WTC11 (cell line): ENCODE results near the gene TULP3. TPM values are rescaled to one million over a fixed set of nuclear protein-coding genes. Genes with fewer than 3 reads are reported as not detected.

Experiments
- ATAC-seq: fragments of 200-7000 bp; cut with Tn5 transposase; 2 replicates; pipeline ENCODE4 v1.10.0; 2021; ENCODE audit warnings: mild to moderate bottlenecking, moderate library complexity
- CTCF ChIA-PET: fragments of 300-600 bp; sonication (Branson Sonifier 250); formaldehyde crosslinking; loops from one replicate; lab custom pipeline; 2021; ENCODE audit warnings: antibody characterized with exemption; lab: Charles Lee
- POLR2A ChIA-PET: fragments of 350-600 bp; sonication (Branson Sonifier 250); formaldehyde crosslinking; loops from one replicate; lab custom pipeline; 2021; ENCODE audit warnings: antibody characterized with exemption; lab: Charles Lee
- DNase-seq: peaks from one replicate; pipeline ENCODE4 v3.0.0; 2021; ENCODE audit warnings: low spot score
- H3K27ac Mint-ChIP-seq: 2 replicates; pipeline ENCODE4 v1.8.0; 2021; ENCODE audit warnings: mixed read lengths
- H3K27me3 Mint-ChIP-seq: 2 replicates; pipeline ENCODE4 v1.8.0; 2021; ENCODE audit warnings: low read depth, mild to moderate bottlenecking, moderate library complexity, mixed read lengths
- H3K36me3 Mint-ChIP-seq: 2 replicates; pipeline ENCODE4 v1.8.0; 2021; ENCODE audit warnings: mixed read lengths
- H3K4me1 Mint-ChIP-seq: 2 replicates; pipeline ENCODE4 v1.8.0; 2022; ENCODE audit warnings: mixed read lengths
- H3K4me3 Mint-ChIP-seq: 2 replicates; pipeline ENCODE4 v1.8.0; 2021; ENCODE audit warnings: mild to moderate bottlenecking, moderate library complexity, mixed read lengths
- H3K9me3 Mint-ChIP-seq: 2 replicates; pipeline ENCODE4 v1.8.0; 2021; ENCODE audit warnings: mixed read lengths
- ATF1 ChIP-seq: sonication (generic); formaldehyde crosslinking; IDR thresholded peaks from 2 replicates; pipeline ENCODE4 v1.8.1; 2023; ENCODE audit warnings: mild to moderate bottlenecking, moderate library complexity, missing genetic modification reagents
- ATF6 ChIP-seq: sonication (generic); formaldehyde crosslinking; IDR thresholded peaks from 2 replicates; pipeline ENCODE4 v1.8.1; 2023; ENCODE audit warnings: mild to moderate bottlenecking, missing genetic modification reagents
- GRHL2 ChIP-seq: fragments of 250-450 bp; sonication (Bioruptor Pico); IDR thresholded peaks from 2 replicates; pipeline ENCODE4 v1.8.0; 2022; ENCODE audit warnings: mild to moderate bottlenecking, moderate library complexity; ENCODE audit not compliant: insufficient replicate concordance, severe bottlenecking
- HMGXB4 ChIP-seq: sonication (generic); formaldehyde crosslinking; IDR thresholded peaks from 2 replicates; pipeline ENCODE4 v1.8.1; 2023; ENCODE audit warnings: mild to moderate bottlenecking, moderate library complexity, missing genetic modification reagents
- IRF1 ChIP-seq: sonication (generic); formaldehyde crosslinking; IDR thresholded peaks from 2 replicates; pipeline ENCODE4 v1.8.0; 2023; ENCODE audit warnings: missing genetic modification reagents
- JAZF1 ChIP-seq: fragments of 250-450 bp; sonication (Bioruptor Pico); IDR thresholded peaks from 2 replicates; pipeline ENCODE4 v1.9.0; 2021; ENCODE audit warnings: moderate library complexity, mild to moderate bottlenecking, inconsistent platforms
- MAX ChIP-seq: sonication (generic); formaldehyde crosslinking; IDR thresholded peaks from 2 replicates; pipeline ENCODE4 v1.8.0; 2022; ENCODE audit warnings: mild to moderate bottlenecking, missing genetic modification reagents
- NR1H2 ChIP-seq: sonication (generic); formaldehyde crosslinking; IDR thresholded peaks from 2 replicates; pipeline ENCODE4 v1.9.0; 2021; ENCODE audit warnings: mild to moderate bottlenecking, moderate library complexity, missing genetic modification reagents
- OVOL2 ChIP-seq: fragments of 250-450 bp; sonication (Bioruptor Pico); IDR thresholded peaks from 2 replicates; pipeline ENCODE4 v1.9.0; 2021; ENCODE audit warnings: mild to moderate bottlenecking, borderline replicate concordance
- PREB ChIP-seq: sonication (generic); formaldehyde crosslinking; IDR thresholded peaks from 2 replicates; pipeline ENCODE4 v1.8.1; 2022; ENCODE audit warnings: mild to moderate bottlenecking, missing genetic modification reagents, moderate library complexity, borderline replicate concordance
- STAT6 ChIP-seq: sonication (generic); formaldehyde crosslinking; conservative IDR thresholded peaks from 2 replicates; pipeline ENCODE4 v1.8.1; 2023; ENCODE audit warnings: mild to moderate bottlenecking, low read depth, missing genetic modification reagents, moderate library complexity
- TP53 ChIP-seq: sonication (generic); formaldehyde crosslinking; IDR thresholded peaks from 2 replicates; pipeline ENCODE4 v1.8.1; 2023; ENCODE audit warnings: mild to moderate bottlenecking, missing genetic modification reagents
- USF1 ChIP-seq: sonication (generic); formaldehyde crosslinking; IDR thresholded peaks from 2 replicates; pipeline ENCODE4 v1.8.0; 2022; ENCODE audit warnings: mild to moderate bottlenecking, missing genetic modification reagents
- USF2 ChIP-seq: sonication (generic); formaldehyde crosslinking; IDR thresholded peaks from 2 replicates; pipeline ENCODE4 v1.8.1; 2023; ENCODE audit warnings: mild to moderate bottlenecking, missing genetic modification reagents, moderate library complexity
- ZMAT4 ChIP-seq: fragments of 250-450 bp; sonication (Bioruptor Pico); IDR thresholded peaks from 2 replicates; pipeline ENCODE4 v1.9.0; 2021; ENCODE audit warnings: mild to moderate bottlenecking
- ZNF138 ChIP-seq: sonication (generic); formaldehyde crosslinking; conservative IDR thresholded peaks from 2 replicates; pipeline ENCODE4 v1.8.1; 2022; ENCODE audit warnings: mild to moderate bottlenecking, moderate library complexity, missing genetic modification reagents
- ZNF281 ChIP-seq: sonication (generic); formaldehyde crosslinking; IDR thresholded peaks from 2 replicates; pipeline ENCODE4 v1.8.0; 2023; ENCODE audit warnings: mild to moderate bottlenecking, missing genetic modification reagents
- ZNF671 ChIP-seq: fragments of 250-450 bp; sonication (Bioruptor Pico); IDR thresholded peaks from 2 replicates; pipeline ENCODE4 v1.8.0; 2021; ENCODE audit warnings: mild to moderate bottlenecking
- total RNA-seq: library from RNA; stranded (reverse); gene quantifications from 3 replicates; pipeline ENCODE4 v1.2.3, GENCODE V29; 2021

Gene TULP3
- total RNA-seq, 1 experiment from 2014 or later = 17.4 TPM

GRCh38 chr12:2860170-2860569 lies 30.5 kb upstream of the TULP3 start:
- Mint-ChIP-seq H3K4me3 (no peak overlapping the region), H3K36me3 (peaks cover 59% of the 10 kb centered on the region), H3K27me3 (no peaks in the 10 kb centered on the region; the same call in 1 of the 2 replicates), H3K4me1 (peaks cover 3% of the 10 kb centered on the region; the same call in 1 of the 2 replicates), H3K9me3 (no peaks in the 10 kb centered on the region), H3K27ac (no peak overlapping the region)
- POLR2A ChIA-PET = no interaction called here
- no peak for ATAC-seq
- CTCF ChIA-PET = interaction anchor here (1.1 to 1.6 kb wide), 2 partner anchors 14 to 174 kb away, joined by 3 to 6 read pairs; no protein-coding TSS in a partner anchor
- DNase-seq = no peak
- TF ChIP-seq GRHL2 (CRISPR knock-in tag) (no peak), ZNF138 (CRISPR knock-in tag) (no peak), HMGXB4 (CRISPR knock-in tag) (no peak), MAX (no peak), USF2 (CRISPR knock-in tag) (no peak), OVOL2 (CRISPR knock-in tag) (no peak), USF1 (CRISPR knock-in tag) (no peak), ZNF671 (no peak), ATF1 (CRISPR knock-in tag) (no peak), STAT6 (CRISPR knock-in tag) (no peak), ZNF281 (no peak), ATF6 (CRISPR knock-in tag) (no peak), PREB (no peak), JAZF1 (CRISPR knock-in tag) (no peak), TP53 (no peak), ZMAT4 (no peak), IRF1 (CRISPR knock-in tag) (no peak), NR1H2 (CRISPR knock-in tag) (no peak)
